VCaP (cell line): ENCODE results near the gene RNASET2.
"Not testable (repeated sequence)": the region's sequence is repeated elsewhere in the genome, so short reads cannot be mapped to it uniquely, and the experiment has no call there.

Source experiments
- H3K27ac ChIP-seq: fragments of 450-650 bp; 2 replicates; pipeline ENCODE4 v1.5.1; 2017
- CTCF ChIP-seq: fragments of 450-650 bp; conservative IDR thresholded peaks from 2 replicates; pipeline ENCODE4 v1.5.1; 2017; ENCODE audit warnings: mild to moderate bottlenecking, moderate library complexity

The RNASET2 gene

GRCh38 chr6:166898910-166899309 lies 57.4 kb downstream of the RNASET2 start:
- no peak for TF ChIP-seq CTCF
- H3K27ac ChIP-seq, result no peak overlapping the region

- peak overlapping the region; percentile 25; the same call in 1 of the 2 replicates for H3K27ac ChIP-seq
These were observed 61.7 kb downstream of the RNASET2 start for GRCh38 chr6:166894614-166895013.

GRCh38 chr6:166892472-166892871 lies 63.9 kb downstream of the RNASET2 start:
- H3K27ac ChIP-seq, result not testable (repeated sequence)

GRCh38 chr6:166886773-166887172 lies 69.6 kb downstream of the RNASET2 start:
- H3K27ac ChIP-seq, result not testable (repeated sequence)

- not testable (repeated sequence) for H3K27ac ChIP-seq
These were observed 71.4 kb downstream of the RNASET2 start for GRCh38 chr6:166884958-166885357.

GRCh38 chr6:166879594-166879993 lies 76.8 kb downstream of the RNASET2 start:
- H3K27ac ChIP-seq, result no peak overlapping the region
- no peak for TF ChIP-seq CTCF
